NCI-H146 (cell line): Measurements from ENCODE around the gene MPDZ.

Source experiments
- DNase-seq: peaks from one replicate; lab custom pipeline; 2025; lab: John Stamatoyannopoulos, UW

The MPDZ gene

GRCh38 chr9:13179257-13179656 is 100.2 kb downstream of the MPDZ start:
- peak; percentile 43 for DNase-seq

- no peak for DNase-seq
Observed at GRCh38 chr9:13175732-13176131, 103.8 kb downstream of the MPDZ start.

- no peak for DNase-seq
Observed at GRCh38 chr9:13174906-13175639, 104.4 kb downstream of the MPDZ start.

- DNase-seq, result no peak
Observed at GRCh38 chr9:13173553-13173952, 105.9 kb downstream of the MPDZ start.

- no peak for DNase-seq
Observed at GRCh38 chr9:13171261-13171660, 108.2 kb downstream of the MPDZ start.

- DNase-seq, result peak; percentile 52
Observed at GRCh38 chr9:13166996-13167395, 112.5 kb downstream of the MPDZ start.

GRCh38 chr9:13165956-13166355 is 113.5 kb downstream of the MPDZ start:
- DNase-seq, result peak; percentile 49

- DNase-seq, result peak; percentile 92
Observed at GRCh38 chr9:13165236-13165945, 114.1 kb downstream of the MPDZ start.

GRCh38 chr9:13163946-13164345 is 115.5 kb downstream of the MPDZ start:
- DNase-seq, result peak; percentile 48

GRCh38 chr9:13163287-13163686 is 116.2 kb downstream of the MPDZ start:
- peak; percentile 87 for DNase-seq

GRCh38 chr9:13160051-13160450 is 119.4 kb downstream of the MPDZ start:
- DNase-seq, result no peak

- DNase-seq, result no peak
Observed at GRCh38 chr9:13158986-13159385, 120.5 kb downstream of the MPDZ start.

- DNase-seq, result no peak
Observed at GRCh38 chr9:13151489-13151888, 128.0 kb downstream of the MPDZ start.

GRCh38 chr9:13149454-13149853 is 130.0 kb downstream of the MPDZ start:
- peak; percentile 4 for DNase-seq

- no peak for DNase-seq
Observed at GRCh38 chr9:13146840-13147239, 132.7 kb downstream of the MPDZ start.

GRCh38 chr9:13145340-13145739 is 134.2 kb downstream of the MPDZ start:
- no peak for DNase-seq

- DNase-seq, result no peak
Observed at GRCh38 chr9:13144166-13144775, 135.2 kb downstream of the MPDZ start.

- DNase-seq, result peak; percentile 8
Observed at GRCh38 chr9:13143281-13143680, 136.2 kb downstream of the MPDZ start.

- no peak for DNase-seq
Observed at GRCh38 chr9:13142776-13143175, 136.7 kb downstream of the MPDZ start.

- DNase-seq, result peak; percentile 41
Observed at GRCh38 chr9:13141629-13142028, 137.9 kb downstream of the MPDZ start.

- DNase-seq, result no peak
Observed at GRCh38 chr9:13140843-13141592, 138.5 kb downstream of the MPDZ start.

- DNase-seq, result no peak
Observed at GRCh38 chr9:13139641-13140171, 139.8 kb downstream of the MPDZ start.
